H9 (cell line): ENCODE data around the gene DPEP2. TPM values are rescaled to one million over a fixed set of nuclear protein-coding genes. Genes with fewer than 3 reads are reported as not detected.

Experiments
- DNase-seq: peaks from one replicate; pipeline ENCODE4 v3.0.0-alpha.2; 2017
- H2AFZ ChIP-seq: one replicate; pipeline ENCODE4 v1.6.1; 2013; ENCODE audit warnings: mild to moderate bottlenecking, low read length, control low read depth, moderate library complexity
- H2AK5ac ChIP-seq: 2 replicates; pipeline ENCODE4 v1.6.1; 2013; ENCODE audit warnings: low read length, control low read depth, mixed read lengths; ENCODE audit not compliant: insufficient read length
- H2BK120ac ChIP-seq: one replicate; pipeline ENCODE4 v1.6.1; 2013; ENCODE audit warnings: low read depth, mild to moderate bottlenecking, low read length, control low read depth, inconsistent platforms; ENCODE audit not compliant: poor library complexity, severe bottlenecking
- H2BK12ac ChIP-seq: 2 replicates; pipeline ENCODE4 v1.6.1; 2013; ENCODE audit warnings: low read length, control low read depth, mixed read lengths, low read depth; ENCODE audit not compliant: insufficient read length
- H2BK15ac ChIP-seq: 2 replicates; pipeline ENCODE4 v1.6.1; 2013; ENCODE audit warnings: low read depth, low read length, control low read depth
- H2BK20ac ChIP-seq: one replicate; pipeline ENCODE4 v1.6.1; 2013; ENCODE audit warnings: low read depth, mild to moderate bottlenecking, low read length, control low read depth, inconsistent platforms; ENCODE audit not compliant: poor library complexity, severe bottlenecking
- H2BK5ac ChIP-seq: 2 replicates; pipeline ENCODE4 v1.6.1; 2013; ENCODE audit warnings: low read length, control low read depth, mixed read lengths; ENCODE audit not compliant: insufficient read length
- H3K14ac ChIP-seq: 2 replicates; pipeline ENCODE4 v1.6.1; 2013; ENCODE audit warnings: low read length, control low read depth; ENCODE audit not compliant: insufficient read depth
- H3K18ac ChIP-seq: 2 replicates; pipeline ENCODE4 v1.6.1; 2013; ENCODE audit warnings: low read depth, mild to moderate bottlenecking, mixed read lengths, low read length, control low read depth; ENCODE audit not compliant: insufficient read length
- H3K23ac ChIP-seq: 2 replicates; pipeline ENCODE4 v1.6.1; 2013; ENCODE audit warnings: low read length, control low read depth, mixed read lengths, low read depth; ENCODE audit not compliant: insufficient read length
- H3K23me2 ChIP-seq: 2 replicates; pipeline ENCODE4 v1.6.1; 2013; ENCODE audit warnings: low read depth, mild to moderate bottlenecking, mixed read lengths, low read length, control low read depth; ENCODE audit not compliant: insufficient read length, poor library complexity, severe bottlenecking
- H3K27ac ChIP-seq: 2 replicates; pipeline ENCODE4 v1.5.1; 2013; ENCODE audit warnings: low read length, control low read depth, mixed read lengths, low read depth; ENCODE audit not compliant: insufficient read length
- H3K27me3 ChIP-seq: 2 replicates; pipeline ENCODE4 v1.6.1; 2013; ENCODE audit warnings: low read length, control low read depth, inconsistent platforms; ENCODE audit not compliant: insufficient read depth
- H3K4ac ChIP-seq: 2 replicates; pipeline ENCODE4 v1.6.1; 2013; ENCODE audit warnings: low read depth, mild to moderate bottlenecking, control low read depth, inconsistent platforms, low read length, moderate library complexity
- H3K4me1 ChIP-seq: 2 replicates; pipeline ENCODE4 v1.6.1; 2013; ENCODE audit warnings: low read length, control low read depth, inconsistent platforms; ENCODE audit not compliant: insufficient read depth
- H3K4me2 ChIP-seq: 2 replicates; pipeline ENCODE4 v1.6.1; 2013; ENCODE audit warnings: low read length, control low read depth, mixed read lengths; ENCODE audit not compliant: insufficient read length, insufficient read depth
- H3K56ac ChIP-seq: 2 replicates; pipeline ENCODE4 v1.6.1; 2013; ENCODE audit warnings: low read depth, mild to moderate bottlenecking, mixed read lengths, low read length, control low read depth; ENCODE audit not compliant: insufficient read length
- H3K79me1 ChIP-seq: 2 replicates; pipeline ENCODE4 v1.6.1; 2013; ENCODE audit warnings: low read depth, mild to moderate bottlenecking, moderate library complexity, low read length, control low read depth, inconsistent platforms; ENCODE audit not compliant: insufficient read depth, poor library complexity, severe bottlenecking
- H3K79me2 ChIP-seq: 2 replicates; pipeline ENCODE4 v1.6.1; 2013; ENCODE audit warnings: low read length, control low read depth, inconsistent platforms; ENCODE audit not compliant: insufficient read depth
- H3K9ac ChIP-seq: 2 replicates; pipeline ENCODE4 v1.6.1; 2013; ENCODE audit warnings: low read length, control low read depth, mixed read lengths; ENCODE audit not compliant: insufficient read length; ENCODE audit errors: extremely low read depth
- H3K9me3 ChIP-seq: one replicate; pipeline ENCODE4 v1.6.1; 2013; ENCODE audit warnings: low read depth, low read length, inconsistent platforms; ENCODE audit not compliant: control insufficient read depth
- H3T11ph ChIP-seq: one replicate; pipeline ENCODE4 v1.6.1; 2013; ENCODE audit warnings: mild to moderate bottlenecking, low read length, control low read depth, inconsistent platforms
- H4K20me1 ChIP-seq: one replicate; pipeline ENCODE4 v1.6.1; 2013; ENCODE audit not compliant: control insufficient read depth, insufficient read length, insufficient read depth
- H4K5ac ChIP-seq: 2 replicates; pipeline ENCODE4 v1.6.1; 2013; ENCODE audit warnings: low read depth, mild to moderate bottlenecking, mixed read lengths, low read length, control low read depth; ENCODE audit not compliant: insufficient read length
- H4K8ac ChIP-seq: replicated peaks from 2 replicates; pipeline ENCODE4 v1.6.1; 2013; ENCODE audit warnings: low read length, control low read depth, mixed read lengths, low read depth; ENCODE audit not compliant: insufficient read length
- H4K91ac ChIP-seq: 2 replicates; pipeline ENCODE4 v1.6.1; 2013; ENCODE audit warnings: low read depth, mild to moderate bottlenecking, moderate library complexity, mixed read lengths, low read length, control low read depth; ENCODE audit not compliant: insufficient read length
- H3K27ac Mint-ChIP-seq, 3 experiments: 2 replicates in 2 of 3; 3 replicates in 1 of 3; pipeline ENCODE4 v1.8.0; 2020 to 2021; ENCODE audit warnings: mixed read lengths in 3 of 3, mild to moderate bottlenecking in 1 of 3, moderate library complexity in 1 of 3
- H3K27me3 Mint-ChIP-seq: 2 replicates; pipeline ENCODE4 v1.8.0; 2021; ENCODE audit warnings: low read depth, mild to moderate bottlenecking, moderate library complexity, mixed read lengths
- H3K36me3 Mint-ChIP-seq, 3 experiments: 2 replicates in 2 of 3; 3 replicates in 1 of 3; pipeline ENCODE4 v1.8.0; 2020 to 2021; ENCODE audit warnings: low read depth in 3 of 3, mixed read lengths in 3 of 3; ENCODE audit not compliant: insufficient read depth in 1 of 3
- H3K4me1 Mint-ChIP-seq, 2 experiments: 2 replicates each; pipeline ENCODE4 v1.8.0; 2020; ENCODE audit warnings: mixed read lengths in 2 of 2
- H3K4me3 Mint-ChIP-seq, 2 experiments: 2 replicates in 1 of 2; 3 replicates in 1 of 2; pipeline ENCODE4 v1.8.0; 2020 to 2021; ENCODE audit warnings: mild to moderate bottlenecking in 2 of 2, mixed read lengths in 2 of 2, moderate library complexity in 1 of 2
- H3K9me3 Mint-ChIP-seq, 2 experiments: 2 replicates in 1 of 2; 3 replicates in 1 of 2; pipeline ENCODE4 v1.8.0; 2020; ENCODE audit warnings: mild to moderate bottlenecking in 2 of 2, mixed read lengths in 2 of 2, moderate library complexity in 1 of 2
- CTCF ChIP-seq: fragments of 200-600 bp; sonication (generic); conservative IDR thresholded peaks from 3 replicates; pipeline ENCODE4 v1.8.0; 2021; ENCODE audit warnings: antibody characterized with exemption, mild to moderate bottlenecking
- WGBS: extraction: QIAGEN DNeasy Blood & Tissue Kit; methylation state at CpG from one replicate; pipeline ENCODE4 v1.1.7; 2013; ENCODE audit warnings: missing lambda C conversion rate, low lambda C conversion rate, mixed read lengths; ENCODE audit not compliant: insufficient read length; ENCODE audit errors: extremely low coverage; 5-methylcytosine and 5-hydroxymethylcytosine counted together
- total RNA-seq: library from RNA; stranded (reverse); gene quantifications from 2 replicates; pipeline ENCODE4 v1.2.1, GENCODE V29; 2021

Gene DPEP2
- total RNA-seq, 1 experiment from 2014 or later, result not detected

- no peak overlapping the region for H2BK15ac ChIP-seq
- H3K4me2 ChIP-seq, result no peak overlapping the region
- no peak overlapping the region for H3K14ac ChIP-seq
- H2AFZ ChIP-seq, result no peak overlapping the region
- H4K8ac ChIP-seq, result no peak overlapping the region
- no peaks in the 10 kb centered on the region for H3K79me2 ChIP-seq
- H3K79me1 ChIP-seq, result no peaks in the 10 kb centered on the region
- H3K4me1 ChIP-seq, result no peaks in the 10 kb centered on the region
- no peak overlapping the region for H4K91ac ChIP-seq
- Mint-ChIP-seq H3K27me3 (no peaks in the 10 kb centered on the region), H3K4me3 (no peak overlapping the region), H3K4me1 (no peaks in the 10 kb centered on the region), H3K36me3 (peaks cover 9 to 69% (median 45%) of the 10 kb centered on the region in 3 experiments; a peak in 6 of 7 replicates), H3K9me3 (no peaks in the 10 kb centered on the region), H3K27ac (no peak overlapping the region)
- H2BK120ac ChIP-seq, result no peak overlapping the region
- no peaks in the 10 kb centered on the region for H4K20me1 ChIP-seq
- H2BK5ac ChIP-seq, result no peak overlapping the region
- H4K5ac ChIP-seq, result no peak overlapping the region
- H3K9me3 ChIP-seq, result no peaks in the 10 kb centered on the region
- H3K23me2 ChIP-seq, result no peaks in the 10 kb centered on the region
- H3K27ac ChIP-seq, result no peak overlapping the region
- H3K9ac ChIP-seq, result no peak overlapping the region
- no peak overlapping the region for H2AK5ac ChIP-seq
- H3K4ac ChIP-seq, result no peak overlapping the region
- no peak overlapping the region for H3K18ac ChIP-seq
- H3T11ph ChIP-seq, result no peak overlapping the region
- WGBS, result no CpG with 5 or more reads among the region's 12 CpGs
- no peak for DNase-seq
- no peak for TF ChIP-seq CTCF
- H3K23ac ChIP-seq, result no peak overlapping the region
- H3K56ac ChIP-seq, result no peak overlapping the region
- H3K27me3 ChIP-seq, result no peaks in the 10 kb centered on the region
- no peak overlapping the region for H2BK12ac ChIP-seq
- H2BK20ac ChIP-seq, result no peak overlapping the region
Observed at GRCh38 chr16:67951485-67951884, 47.8 kb downstream of the DPEP2 start.
